Measurements from ENCODE around the gene SCUBE2. TPM values are rescaled to one million over a fixed set of nuclear protein-coding genes. Genes with fewer than 3 reads are reported as not detected.

SCUBE2 gene
- total and polyA plus RNA-seq, 2 donors (not counting 3 experiments of a cell fraction or from before 2014, with no cell fraction given) = 0.55 to 3.5 TPM

DNA sequence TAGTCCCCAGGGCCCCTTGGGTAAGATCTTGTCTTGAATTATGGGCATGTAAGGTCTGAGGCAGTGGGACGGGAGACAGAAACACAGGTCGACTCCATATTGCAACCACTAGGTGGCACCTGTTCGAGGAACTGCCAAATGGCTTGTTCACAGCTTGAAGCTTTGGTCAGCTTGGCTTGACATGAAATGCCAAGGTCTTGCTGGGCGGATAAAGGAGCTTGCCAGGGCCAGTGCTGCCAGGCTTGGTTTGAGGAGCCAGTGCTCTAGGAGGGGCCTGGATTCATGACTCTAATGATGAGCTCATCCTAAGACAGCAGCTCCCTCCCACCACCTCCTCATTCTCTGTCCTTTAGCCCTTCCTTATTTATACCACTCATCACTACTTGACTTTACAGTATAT, 75.7 kb downstream of the SCUBE2 start:
- no peaks in the 10 kb centered on the region for H3K79me2 ChIP-seq (ENCODE audit: control insufficient read depth, insufficient read depth, low read length)
- POLR2A ChIA-PET = no interaction called here
- H3K4me3 ChIP-seq (replicated peaks in 1 of 3; ENCODE audit: insufficient read depth in 1 of 3, low read depth in 1 of 3, low read length in 3 of 3) = no peak overlapping the region
- H3K9ac ChIP-seq (replicated peaks; ENCODE audit: extremely low read depth, insufficient read depth, low read length) = no peak overlapping the region
- no TSS peak for BruUV-seq (replicated peaks)
- no peaks in the 10 kb centered on the region for H3K9me1 ChIP-seq (replicated peaks; ENCODE audit: control insufficient read depth, extremely low read depth, insufficient read depth, low read length)
- TF ChIP-seq, protein P1, sequence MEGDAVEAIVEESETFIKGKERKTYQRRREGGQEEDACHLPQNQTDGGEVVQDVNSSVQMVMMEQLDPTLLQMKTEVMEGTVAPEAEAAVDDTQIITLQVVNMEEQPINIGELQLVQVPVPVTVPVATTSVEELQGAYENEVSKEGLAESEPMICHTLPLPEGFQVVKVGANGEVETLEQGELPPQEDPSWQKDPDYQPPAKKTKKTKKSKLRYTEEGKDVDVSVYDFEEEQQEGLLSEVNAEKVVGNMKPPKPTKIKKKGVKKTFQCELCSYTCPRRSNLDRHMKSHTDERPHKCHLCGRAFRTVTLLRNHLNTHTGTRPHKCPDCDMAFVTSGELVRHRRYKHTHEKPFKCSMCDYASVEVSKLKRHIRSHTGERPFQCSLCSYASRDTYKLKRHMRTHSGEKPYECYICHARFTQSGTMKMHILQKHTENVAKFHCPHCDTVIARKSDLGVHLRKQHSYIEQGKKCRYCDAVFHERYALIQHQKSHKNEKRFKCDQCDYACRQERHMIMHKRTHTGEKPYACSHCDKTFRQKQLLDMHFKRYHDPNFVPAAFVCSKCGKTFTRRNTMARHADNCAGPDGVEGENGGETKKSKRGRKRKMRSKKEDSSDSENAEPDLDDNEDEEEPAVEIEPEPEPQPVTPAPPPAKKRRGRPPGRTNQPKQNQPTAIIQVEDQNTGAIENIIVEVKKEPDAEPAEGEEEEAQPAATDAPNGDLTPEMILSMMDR (IDR thresholded peaks at IDR 0.05; ENCODE audit: extremely low read depth in 1 of 2, insufficient read depth in 1 of 2, low read depth in 1 of 2, low read length in 2 of 2) = peak; percentile 80 to 85
- no peak for TF ChIP-seq GATA2 (IDR thresholded peaks at IDR 0.05; ENCODE audit: insufficient read depth, insufficient read length, low read depth, low read length)
- no peak overlapping the region for H3K27ac ChIP-seq (ENCODE audit: insufficient read depth, low read depth, low read length)
- H3K27me3 ChIP-seq (ENCODE audit: control insufficient read depth in 2 of 2, insufficient read depth in 2 of 2, low read length in 2 of 2) = peaks cover 0 to 6% of the 10 kb centered on the region in 2 experiments
- H3K4me2 ChIP-seq (ENCODE audit: insufficient read depth, low read length) = no peak overlapping the region
- dilution Hi-C loops (cut with MboI; ENCODE audit: extremely low pct_ligation_motif_present, low sequenced_read_pairs) (no loop called here), intact Hi-C loops (cut with micrococcal nuclease) (loop anchor here (1.0 to 10.0 kb wide), 7 partner anchors 107 to 1309 kb away; partner anchors contain the start of gene IPO7)
- H3K36me3 ChIP-seq (ENCODE audit: control insufficient read depth in 2 of 2, extremely low read depth in 1 of 2, insufficient read depth in 2 of 2, low read length in 2 of 2) = no peaks in the 10 kb centered on the region
- peak; percentile 93 for FAIRE-seq
- DNase-seq (ENCODE audit: low read depth, low spot score) = peak; percentile 81
- no peaks in the 10 kb centered on the region for H4K20me1 ChIP-seq (replicated peaks; ENCODE audit: control insufficient read depth, extremely low read depth, insufficient read depth, low read length)
- peaks cover 13% of the 10 kb centered on the region for H3K4me1 ChIP-seq (ENCODE audit: control insufficient read depth, extremely low read depth, insufficient read depth, low read length)
- H3K9me3 ChIP-seq (replicated peaks; ENCODE audit: control insufficient read depth, insufficient read depth, low read length) = no peaks in the 10 kb centered on the region
- CTCF ChIA-PET = interaction anchor here (0.6 to 7.0 kb wide), 43 partner anchors 10 to 495 kb away, joined by 3 to 248 read pairs (median 4); partner anchors contain the start of gene NRIP3
- no peak overlapping the region for H2AFZ ChIP-seq (ENCODE audit: low read depth, low read length)

DNA sequence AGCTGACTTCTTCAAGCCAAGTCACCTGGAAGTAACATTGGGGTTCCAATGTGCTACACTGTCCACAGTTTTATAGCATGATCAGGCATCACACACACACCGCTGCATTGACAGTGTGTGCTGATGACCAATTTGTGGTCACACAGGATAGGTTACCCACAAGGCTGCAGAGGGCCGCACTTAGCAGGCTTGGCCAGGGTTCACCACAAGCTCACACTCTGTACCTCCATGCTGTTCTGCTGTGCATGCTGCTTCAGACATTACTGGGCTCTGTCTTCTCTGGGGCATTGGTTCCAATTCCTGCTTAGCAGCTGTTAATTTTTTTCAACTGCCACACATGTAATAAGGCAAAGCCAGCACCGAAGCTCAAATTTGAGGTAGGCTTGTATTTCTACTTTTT, 76.6 kb downstream of the SCUBE2 start:
- H4K20me1 ChIP-seq (replicated peaks; ENCODE audit: control insufficient read depth, extremely low read depth, insufficient read depth, low read length) = no peaks in the 10 kb centered on the region
- no peak overlapping the region for H3K4me3 ChIP-seq (replicated peaks in 1 of 3; ENCODE audit: insufficient read depth in 1 of 3, low read depth in 1 of 3, low read length in 3 of 3)
- intact Hi-C loops (cut with micrococcal nuclease) (loop anchor here (1.0 to 10.0 kb wide), 7 partner anchors 107 to 1310 kb away; partner anchors contain the start of gene IPO7), dilution Hi-C loops (cut with MboI; ENCODE audit: extremely low pct_ligation_motif_present, low sequenced_read_pairs) (no loop called here)
- FAIRE-seq (no peak), DNase-seq (ENCODE audit: low read depth, low spot score) (no peak)
- no peak overlapping the region for H2AFZ ChIP-seq (ENCODE audit: low read depth, low read length)
- BruUV-seq (replicated peaks) = no TSS peak
- no peaks in the 10 kb centered on the region for H3K9me1 ChIP-seq (replicated peaks; ENCODE audit: control insufficient read depth, extremely low read depth, insufficient read depth, low read length)
- no peak overlapping the region for H3K9ac ChIP-seq (replicated peaks; ENCODE audit: extremely low read depth, insufficient read depth, low read length)
- ChIA-PET CTCF (interaction anchor here (0.6 to 7.0 kb wide), 25 partner anchors 9 to 491 kb away, joined by 3 to 248 read pairs (median 5); partner anchors contain the start of gene NRIP3), POLR2A (no interaction called here)
- no peaks in the 10 kb centered on the region for H3K79me2 ChIP-seq (ENCODE audit: control insufficient read depth, insufficient read depth, low read length)
- H3K9me3 ChIP-seq (replicated peaks; ENCODE audit: control insufficient read depth, insufficient read depth, low read length) = no peaks in the 10 kb centered on the region
- TF ChIP-seq FOS (IDR thresholded peaks at IDR 0.05; ENCODE audit: borderline replicate concordance, insufficient read depth, low read length) = no peak
- TF ChIP-seq POLR2A (IDR thresholded peaks at IDR 0.05; ENCODE audit: low read depth, low read length) = no peak
- TF ChIP-seq, protein P1 (IDR thresholded peaks at IDR 0.05; ENCODE audit: extremely low read depth in 1 of 2, insufficient read depth in 1 of 2, low read depth in 1 of 2, low read length in 2 of 2) = no peak
- no peak for TF ChIP-seq MYC (IDR thresholded peaks at IDR 0.05; ENCODE audit: low read depth, low read length)
- TF ChIP-seq POLR2AphosphoS5 (IDR thresholded peaks at IDR 0.05; ENCODE audit: insufficient read depth, low read depth, low read length) = no peak
- no peak for TF ChIP-seq JUN (IDR thresholded peaks at IDR 0.05; ENCODE audit: borderline replicate concordance, insufficient read depth, insufficient read length, low read depth)
- TF ChIP-seq, protein P2, sequence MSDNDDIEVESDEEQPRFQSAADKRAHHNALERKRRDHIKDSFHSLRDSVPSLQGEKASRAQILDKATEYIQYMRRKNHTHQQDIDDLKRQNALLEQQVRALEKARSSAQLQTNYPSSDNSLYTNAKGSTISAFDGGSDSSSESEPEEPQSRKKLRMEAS (IDR thresholded peaks at IDR 0.05; ENCODE audit: insufficient read depth, insufficient read length) = no peak
- TF ChIP-seq GATA2 (IDR thresholded peaks at IDR 0.05; ENCODE audit: insufficient read depth, insufficient read length, low read depth, low read length) = no peak
- no peak for TF ChIP-seq EZH2 (IDR thresholded peaks at IDR 0.05; ENCODE audit: borderline replicate concordance, low read depth, low read length, severe bottlenecking)
- H3K4me2 ChIP-seq (ENCODE audit: insufficient read depth, low read length) = no peak overlapping the region
- peaks cover 0 to 6% of the 10 kb centered on the region in 2 experiments for H3K27me3 ChIP-seq (ENCODE audit: control insufficient read depth in 2 of 2, insufficient read depth in 2 of 2, low read length in 2 of 2)
- H3K36me3 ChIP-seq (ENCODE audit: control insufficient read depth in 2 of 2, extremely low read depth in 1 of 2, insufficient read depth in 2 of 2, low read length in 2 of 2) = no peaks in the 10 kb centered on the region
- peaks cover 13% of the 10 kb centered on the region for H3K4me1 ChIP-seq (ENCODE audit: control insufficient read depth, extremely low read depth, insufficient read depth, low read length)
- no peak overlapping the region for H3K27ac ChIP-seq (ENCODE audit: insufficient read depth, low read depth, low read length)
